A673 (cell line): ENCODE measurements around the gene NHS.

Source experiments
- CTCF ChIP-seq: fragments of 300-800, 200-600 bp; sonication (generic); conservative IDR thresholded peaks from 2 replicates; pipeline ENCODE4 v1.5.1; 2017; ENCODE audit warnings: low read depth, mild to moderate bottlenecking, antibody characterized with exemption, low read length, moderate library complexity, mixed read lengths
- EZH2 ChIP-seq: fragments of 200-600 bp; sonication (generic); IDR thresholded peaks from 2 replicates; pipeline ENCODE4 v1.6.1; 2017; ENCODE audit warnings: borderline replicate concordance, low read depth, mild to moderate bottlenecking, mixed read lengths, antibody characterized with exemption, low read length; ENCODE audit not compliant: poor library complexity, severe bottlenecking

- TF ChIP-seq EZH2 (no peak), CTCF (no peak)
Measured at GRCh38 chrX:17397074-17397473, 22.1 kb downstream of the NHS start.
